HG03108 (cell line): ENCODE results near the gene CTAG1A.
"Not testable (repeated sequence)": the region's sequence is repeated elsewhere in the genome, so short reads cannot be mapped to it uniquely, and the experiment has no call there.

Experiments used
- ATAC-seq: cut with Tn5 transposase; IDR thresholded peaks from one replicate; pipeline ENCODE4 v1.9.1; 2021; ENCODE audit warnings: moderate library complexity; ENCODE audit not compliant: unreplicated experiment

Gene CTAG1A

GRCh38 chrX:154611146-154611545 is 26.2 kb downstream of the CTAG1A start:
- ATAC-seq: not testable (repeated sequence)

- not testable (repeated sequence) for ATAC-seq
These were observed 28.7 kb downstream of the CTAG1A start for GRCh38 chrX:154613586-154613985.

GRCh38 chrX:154619182-154619581 is 34.2 kb downstream of the CTAG1A start, which contains the start of gene CTAG1B:
Gene CTAG1B, minus strand, starts transcription at chrX:154619282. Its CDS starts 64 bp downstream, at chrX:154619218.
- not testable (repeated sequence) for ATAC-seq

- not testable (repeated sequence) for ATAC-seq
These were observed 36.0 kb downstream of the CTAG1A start for GRCh38 chrX:154620767-154621414.

GRCh38 chrX:154628960-154629359 is 44.0 kb downstream of the CTAG1A start:
- ATAC-seq: not testable (repeated sequence)

GRCh38 chrX:154630949-154631348 is 46.0 kb downstream of the CTAG1A start:
- ATAC-seq: not testable (repeated sequence)

GRCh38 chrX:154633661-154634060 is 48.7 kb downstream of the CTAG1A start:
- ATAC-seq: not testable (repeated sequence)
